Measurements from ENCODE around the gene RAB11FIP4.

Gene RAB11FIP4

GRCh38 chr17:31413081-31413799 is 21.8 kb downstream of the RAB11FIP4 start:
- no peaks in the 10 kb centered on the region for H3K36me3 ChIP-seq (ENCODE audit: insufficient read depth, low read length)
- H3K4me3 ChIP-seq, result no peak overlapping the region
- TF ChIP-seq POLR2AphosphoS5 (IDR thresholded peaks at IDR 0.05; ENCODE audit: borderline replicate concordance, low read depth, low read length) (no peak), FOXP2 (optimal IDR thresholded peaks at IDR 0.05; ENCODE audit: control extremely low read depth, extremely low read length, insufficient read depth) (no peak), EZH2 (IDR thresholded peaks at IDR 0.05) (no peak)
- DNase-seq (ENCODE audit: low read depth, low spot score), result no peak
- no peak overlapping the region for H3K9ac ChIP-seq (ENCODE audit: insufficient read length)
- H3K9me3 ChIP-seq (ENCODE audit: low read depth, low read length), result no peaks in the 10 kb centered on the region
- no peak overlapping the region for H3K27ac ChIP-seq

GRCh38 chr17:31413874-31414549 is 22.5 kb downstream of the RAB11FIP4 start:
- Histone ChIP-seq H3K9me3 (ENCODE audit: low read depth, low read length) (no peaks in the 10 kb centered on the region), H3K9ac (ENCODE audit: insufficient read length) (no peak overlapping the region), H3K27ac (no peak overlapping the region), H3K36me3 (ENCODE audit: insufficient read depth, low read length) (no peaks in the 10 kb centered on the region), H3K4me3 (no peak overlapping the region)
- no peak for DNase-seq (ENCODE audit: low read depth, low spot score)
- TF ChIP-seq EZH2 (IDR thresholded peaks at IDR 0.05) (no peak), FOXP2 (optimal IDR thresholded peaks at IDR 0.05; ENCODE audit: control extremely low read depth, extremely low read length, insufficient read depth) (no peak), POLR2AphosphoS5 (IDR thresholded peaks at IDR 0.05; ENCODE audit: borderline replicate concordance, low read depth, low read length) (no peak)

GRCh38 chr17:31414550-31414918 is 23.1 kb downstream of the RAB11FIP4 start:
- DNase-seq (ENCODE audit: low read depth, low spot score), result no peak
- H3K4me3 ChIP-seq, result no peak overlapping the region
- no peak overlapping the region for H3K27ac ChIP-seq
- no peak overlapping the region for H3K9ac ChIP-seq (ENCODE audit: insufficient read length)
- TF ChIP-seq POLR2AphosphoS5 (IDR thresholded peaks at IDR 0.05; ENCODE audit: borderline replicate concordance, low read depth, low read length) (no peak), FOXP2 (optimal IDR thresholded peaks at IDR 0.05; ENCODE audit: control extremely low read depth, extremely low read length, insufficient read depth) (no peak)
- no peaks in the 10 kb centered on the region for H3K9me3 ChIP-seq (ENCODE audit: low read depth, low read length)
- H3K36me3 ChIP-seq (ENCODE audit: insufficient read depth, low read length), result no peaks in the 10 kb centered on the region

- no peak for DNase-seq (ENCODE audit: low read depth, low spot score)
- H3K9ac ChIP-seq (ENCODE audit: insufficient read length), result no peak overlapping the region
- H3K4me3 ChIP-seq, result no peak overlapping the region
These were observed 23.6 kb downstream of the RAB11FIP4 start for GRCh38 chr17:31415004-31415454.

GRCh38 chr17:31415640-31416502 is 24.4 kb downstream of the RAB11FIP4 start:
- no peak overlapping the region for H3K9ac ChIP-seq (ENCODE audit: insufficient read length)
- DNase-seq (ENCODE audit: low read depth, low spot score), result no peak
- no peak overlapping the region for H3K27ac ChIP-seq
- TF ChIP-seq EZH2 (IDR thresholded peaks at IDR 0.05) (no peak), FOXP2 (optimal IDR thresholded peaks at IDR 0.05; ENCODE audit: control extremely low read depth, extremely low read length, insufficient read depth) (no peak), POLR2AphosphoS5 (IDR thresholded peaks at IDR 0.05; ENCODE audit: borderline replicate concordance, low read depth, low read length) (no peak)
- H3K4me3 ChIP-seq, result no peak overlapping the region
- no peaks in the 10 kb centered on the region for H3K36me3 ChIP-seq (ENCODE audit: insufficient read depth, low read length)
- no peaks in the 10 kb centered on the region for H3K9me3 ChIP-seq (ENCODE audit: low read depth, low read length)

More at GRCh38 chr17:31415004-31415454, 23.6 kb downstream of the RAB11FIP4 start:
- no peaks in the 10 kb centered on the region for H3K9me3 ChIP-seq (ENCODE audit: low read depth, low read length)
- H3K36me3 ChIP-seq (ENCODE audit: insufficient read depth, low read length), result no peaks in the 10 kb centered on the region
- no peak for TF ChIP-seq EZH2 (IDR thresholded peaks at IDR 0.05)
- TF ChIP-seq POLR2AphosphoS5 (IDR thresholded peaks at IDR 0.05; ENCODE audit: borderline replicate concordance, low read depth, low read length), result no peak
- TF ChIP-seq FOXP2 (optimal IDR thresholded peaks at IDR 0.05; ENCODE audit: control extremely low read depth, extremely low read length, insufficient read depth), result no peak
- no peak overlapping the region for H3K27ac ChIP-seq

GRCh38 chr17:31416503-31416923 is 25.0 kb downstream of the RAB11FIP4 start:
- Histone ChIP-seq H3K9ac (ENCODE audit: insufficient read length) (no peak overlapping the region), H3K9me3 (ENCODE audit: low read depth, low read length) (no peaks in the 10 kb centered on the region), H3K4me3 (no peak overlapping the region), H3K27ac (no peak overlapping the region), H3K36me3 (ENCODE audit: insufficient read depth, low read length) (no peaks in the 10 kb centered on the region)
- DNase-seq (ENCODE audit: low read depth, low spot score), result no peak
- TF ChIP-seq FOXP2 (optimal IDR thresholded peaks at IDR 0.05; ENCODE audit: control extremely low read depth, extremely low read length, insufficient read depth) (no peak), EZH2 (IDR thresholded peaks at IDR 0.05) (no peak), POLR2AphosphoS5 (IDR thresholded peaks at IDR 0.05; ENCODE audit: borderline replicate concordance, low read depth, low read length) (no peak)

- no peaks in the 10 kb centered on the region for H3K9me3 ChIP-seq (ENCODE audit: low read depth, low read length)
- DNase-seq (ENCODE audit: low read depth, low spot score), result no peak
- H3K4me3 ChIP-seq, result no peak overlapping the region
- no peaks in the 10 kb centered on the region for H3K36me3 ChIP-seq (ENCODE audit: insufficient read depth, low read length)
- H3K9ac ChIP-seq (ENCODE audit: insufficient read length), result no peak overlapping the region
- TF ChIP-seq EZH2 (IDR thresholded peaks at IDR 0.05) (no peak), FOXP2 (optimal IDR thresholded peaks at IDR 0.05; ENCODE audit: control extremely low read depth, extremely low read length, insufficient read depth) (no peak)
- no peak overlapping the region for H3K27ac ChIP-seq
These were observed 25.7 kb downstream of the RAB11FIP4 start for GRCh38 chr17:31417051-31417792.

Measured in SK-N-MC (cell line).